Measurements from ENCODE around the gene ULBP1. TPM values are rescaled to one million over a fixed set of nuclear protein-coding genes. Genes with fewer than 3 reads are reported as not detected.
"Not testable (repeated sequence)": the region's sequence is repeated elsewhere in the genome, so short reads cannot be mapped to it uniquely, and the experiment has no call there.

ULBP1 gene
- polyA plus RNA-seq, 3 donors = 0.06 to 0.79 (median 0.09) TPM

- WGBS (ENCODE audit: insufficient coverage) = no CpG with 5 or more reads among the region's 3 CpGs
- H3K9me3 Mint-ChIP-seq = peaks cover 0 to 5% (median 0%) of the 10 kb centered on the region in 7 donors
- H3K4me1 ChIP-seq (ENCODE audit: control insufficient read depth in 1 of 2, insufficient read depth in 2 of 2, low read length in 2 of 2) = peaks cover 10 to 19% of the 10 kb centered on the region in 2 donors
- H3K27me3 ChIP-seq (ENCODE audit: control insufficient read depth in 2 of 2, insufficient read depth in 2 of 2, low read length in 2 of 2) = peaks cover 7 to 49% of the 10 kb centered on the region in 2 donors
- no peak overlapping the region for H3K4me2 ChIP-seq (replicated peaks; ENCODE audit: extremely low read depth, low read length, poor library complexity, severe bottlenecking)
- DNase-seq = no peak
- no peak for TF ChIP-seq CTCF (IDR thresholded peaks at IDR 0.05)
- H3K36me3 Mint-ChIP-seq = no peaks in the 10 kb centered on the region
- no peaks in the 10 kb centered on the region for H3K36me3 ChIP-seq (replicated peaks in 1 of 2; ENCODE audit: control insufficient read depth in 1 of 2, insufficient read depth in 2 of 2, low read length in 2 of 2)
- no peak overlapping the region for H3K27ac ChIP-seq (ENCODE audit: low read depth in 1 of 2, low read length in 2 of 2)
- H2AFZ ChIP-seq (ENCODE audit: insufficient read depth, low read depth, low read length, poor library complexity, severe bottlenecking) = no peak overlapping the region
- intact Hi-C loops (cut with micrococcal nuclease) = no loop called here
- H3K4me1 Mint-ChIP-seq = peaks cover 12% of the 10 kb centered on the region
- H3K79me2 ChIP-seq (ENCODE audit: insufficient read depth, low read length) = no peaks in the 10 kb centered on the region
- peaks cover 39 to 50% (median 40%) of the 10 kb centered on the region in 3 donors for H3K27me3 Mint-ChIP-seq (ENCODE audit: low read depth in 3 of 3)
- H3K4me3 Mint-ChIP-seq = no peak overlapping the region
- H3K4me3 ChIP-seq (replicated peaks in 1 of 3; ENCODE audit: low read depth in 2 of 3, low read length in 3 of 3) = no peak overlapping the region
- H4K20me1 ChIP-seq (ENCODE audit: insufficient read depth, low read length) = no peaks in the 10 kb centered on the region
- peak overlapping the region in 1 of 7 donors; percentile 21 for H3K27ac Mint-ChIP-seq
- no peak overlapping the region for H3K9ac ChIP-seq (ENCODE audit: insufficient read depth, low read length, poor library complexity, severe bottlenecking)
- no peaks in the 10 kb centered on the region for H3K9me3 ChIP-seq (replicated peaks in 1 of 2; ENCODE audit: control insufficient read depth in 1 of 2, insufficient read depth in 1 of 2, low read length in 2 of 2)
Observed at GRCh38 chr6:150001295-150002008, 37.7 kb downstream of the ULBP1 start.

- Histone ChIP-seq H3K4me1 (ENCODE audit: control insufficient read depth in 1 of 2, insufficient read depth in 2 of 2, low read length in 2 of 2) (peaks cover 10 to 19% of the 10 kb centered on the region in 2 donors), H3K4me3 (replicated peaks in 1 of 3; ENCODE audit: low read depth in 2 of 3, low read length in 3 of 3) (no peak overlapping the region), H3K36me3 (replicated peaks in 1 of 2; ENCODE audit: control insufficient read depth in 1 of 2, insufficient read depth in 2 of 2, low read length in 2 of 2) (no peaks in the 10 kb centered on the region), H4K20me1 (ENCODE audit: insufficient read depth, low read length) (no peaks in the 10 kb centered on the region), H3K9ac (ENCODE audit: insufficient read depth, low read length, poor library complexity, severe bottlenecking) (no peak overlapping the region), H3K27ac (ENCODE audit: low read depth in 1 of 2, low read length in 2 of 2) (no peak overlapping the region), H3K4me2 (replicated peaks; ENCODE audit: extremely low read depth, low read length, poor library complexity, severe bottlenecking) (no peak overlapping the region), H3K9me3 (replicated peaks in 1 of 2; ENCODE audit: control insufficient read depth in 1 of 2, insufficient read depth in 1 of 2, low read length in 2 of 2) (no peaks in the 10 kb centered on the region), H3K27me3 (ENCODE audit: control insufficient read depth in 2 of 2, insufficient read depth in 2 of 2, low read length in 2 of 2) (peaks cover 3 to 45% of the 10 kb centered on the region in 2 donors), H3K79me2 (ENCODE audit: insufficient read depth, low read length) (no peaks in the 10 kb centered on the region), H2AFZ (ENCODE audit: insufficient read depth, low read depth, low read length, poor library complexity, severe bottlenecking) (no peak overlapping the region)
- no peaks in the 10 kb centered on the region for H3K36me3 Mint-ChIP-seq
- H3K27me3 Mint-ChIP-seq (ENCODE audit: low read depth in 3 of 3) = peaks cover 42 to 51% (median 42%) of the 10 kb centered on the region in 3 donors
- TF ChIP-seq CTCF (IDR thresholded peaks at IDR 0.05) = no peak
- intact Hi-C loops (cut with micrococcal nuclease) = no loop called here
- DNase-seq = no peak
- no peak overlapping the region for H3K4me3 Mint-ChIP-seq
- peaks cover 16% of the 10 kb centered on the region for H3K4me1 Mint-ChIP-seq
- peaks cover 0 to 6% (median 0%) of the 10 kb centered on the region in 7 donors for H3K9me3 Mint-ChIP-seq
- no peak overlapping the region for H3K27ac Mint-ChIP-seq
- 100% methylated on average over 1 of the region's 2 CpGs for WGBS (ENCODE audit: insufficient coverage)
Observed at GRCh38 chr6:150002710-150003109, 39.0 kb downstream of the ULBP1 start.

GRCh38 chr6:150003599-150003998, 39.9 kb downstream of the ULBP1 start:
- H3K9me3 Mint-ChIP-seq; H3K4me3 ChIP-seq (replicated peaks in 1 of 3; ENCODE audit: low read depth in 2 of 3, low read length in 3 of 3); intact Hi-C loops (cut with micrococcal nuclease); H3K9me3 ChIP-seq (replicated peaks in 1 of 2; ENCODE audit: control insufficient read depth in 1 of 2, insufficient read depth in 1 of 2, low read length in 2 of 2); H2AFZ ChIP-seq (ENCODE audit: insufficient read depth, low read depth, low read length, poor library complexity, severe bottlenecking); H3K4me2 ChIP-seq (replicated peaks; ENCODE audit: extremely low read depth, low read length, poor library complexity, severe bottlenecking); H3K36me3 ChIP-seq (replicated peaks in 1 of 2; ENCODE audit: control insufficient read depth in 1 of 2, insufficient read depth in 2 of 2, low read length in 2 of 2); H3K36me3 Mint-ChIP-seq; H3K79me2 ChIP-seq (ENCODE audit: insufficient read depth, low read length); DNase-seq; H3K27ac Mint-ChIP-seq; H3K27ac ChIP-seq (ENCODE audit: low read depth in 1 of 2, low read length in 2 of 2); H4K20me1 ChIP-seq (ENCODE audit: insufficient read depth, low read length); H3K9ac ChIP-seq (ENCODE audit: insufficient read depth, low read length, poor library complexity, severe bottlenecking): not testable (repeated sequence)
- WGBS (ENCODE audit: insufficient coverage) = no CpG with 5 or more reads among the region's 3 CpGs
- H3K27me3 Mint-ChIP-seq (ENCODE audit: low read depth in 3 of 3) = peaks cover 41 to 56% (median 49%) of the 10 kb centered on the region in 3 donors
- H3K4me1 Mint-ChIP-seq = peaks cover 16% of the 10 kb centered on the region
- peaks cover 10 to 19% of the 10 kb centered on the region in 2 donors for H3K4me1 ChIP-seq (ENCODE audit: control insufficient read depth in 1 of 2, insufficient read depth in 2 of 2, low read length in 2 of 2)
- peak overlapping the region; percentile 88 to 94 for H3K4me3 Mint-ChIP-seq
- H3K27me3 ChIP-seq (ENCODE audit: control insufficient read depth in 2 of 2, insufficient read depth in 2 of 2, low read length in 2 of 2) = peaks cover 3 to 50% of the 10 kb centered on the region in 2 donors
